ENCODE results near the gene TNFRSF18.
"Not testable (repeated sequence)": the region's sequence is repeated elsewhere in the genome, so short reads cannot be mapped to it uniquely, and the experiment has no call there.

The TNFRSF18 gene

GRCh38 chr1:1179346-1179982 lies 26.9 kb downstream of the TNFRSF18 start:
- no peak for DNase-seq (ENCODE audit: low spot score)

GRCh38 chr1:1178794-1179331 lies 27.5 kb downstream of the TNFRSF18 start:
- no peak for DNase-seq (ENCODE audit: low spot score)

GRCh38 chr1:1177452-1178206 lies 28.8 kb downstream of the TNFRSF18 start:
- no peak for DNase-seq (ENCODE audit: low spot score)

- no peak for DNase-seq (ENCODE audit: low spot score)
Measured at GRCh38 chr1:1176931-1177330, 29.5 kb downstream of the TNFRSF18 start.

DNA sequence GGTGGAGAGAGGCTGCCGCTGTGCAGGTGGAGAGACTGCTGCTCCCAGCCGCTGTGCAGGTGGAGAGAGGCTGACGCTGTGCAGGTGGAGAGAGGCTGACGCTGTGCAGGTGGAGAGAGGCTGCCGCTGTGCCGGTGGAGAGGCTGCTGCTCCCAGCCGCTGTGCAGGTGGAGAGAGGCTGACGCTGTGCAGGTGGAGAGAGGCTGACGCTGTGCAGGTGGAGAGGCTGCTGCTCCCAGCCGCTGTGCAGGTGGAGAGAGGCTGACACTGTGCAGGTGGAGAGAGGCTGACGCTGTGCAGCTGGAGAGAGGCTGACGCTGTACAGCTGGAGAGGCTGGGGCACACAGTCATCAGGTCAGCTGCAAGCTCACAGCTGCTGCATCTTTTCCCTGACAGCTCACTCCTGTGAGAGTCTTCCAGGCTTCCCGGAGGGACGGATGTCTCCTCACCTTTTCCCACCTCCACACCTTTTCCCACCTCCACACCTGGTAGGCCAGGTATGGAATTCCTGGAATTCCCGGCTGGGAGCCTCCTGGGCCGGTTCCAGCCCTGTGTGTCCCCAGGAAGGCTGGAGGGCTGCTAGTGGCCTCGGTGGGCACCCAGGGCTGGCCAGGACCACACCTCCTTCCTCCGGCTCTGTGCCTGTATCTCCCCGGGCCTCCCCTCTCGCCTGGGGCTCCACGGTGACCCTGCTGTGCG lies 30.2 kb downstream of the TNFRSF18 start:
- DNase-seq (ENCODE audit: low spot score): not testable (repeated sequence)

DNA sequence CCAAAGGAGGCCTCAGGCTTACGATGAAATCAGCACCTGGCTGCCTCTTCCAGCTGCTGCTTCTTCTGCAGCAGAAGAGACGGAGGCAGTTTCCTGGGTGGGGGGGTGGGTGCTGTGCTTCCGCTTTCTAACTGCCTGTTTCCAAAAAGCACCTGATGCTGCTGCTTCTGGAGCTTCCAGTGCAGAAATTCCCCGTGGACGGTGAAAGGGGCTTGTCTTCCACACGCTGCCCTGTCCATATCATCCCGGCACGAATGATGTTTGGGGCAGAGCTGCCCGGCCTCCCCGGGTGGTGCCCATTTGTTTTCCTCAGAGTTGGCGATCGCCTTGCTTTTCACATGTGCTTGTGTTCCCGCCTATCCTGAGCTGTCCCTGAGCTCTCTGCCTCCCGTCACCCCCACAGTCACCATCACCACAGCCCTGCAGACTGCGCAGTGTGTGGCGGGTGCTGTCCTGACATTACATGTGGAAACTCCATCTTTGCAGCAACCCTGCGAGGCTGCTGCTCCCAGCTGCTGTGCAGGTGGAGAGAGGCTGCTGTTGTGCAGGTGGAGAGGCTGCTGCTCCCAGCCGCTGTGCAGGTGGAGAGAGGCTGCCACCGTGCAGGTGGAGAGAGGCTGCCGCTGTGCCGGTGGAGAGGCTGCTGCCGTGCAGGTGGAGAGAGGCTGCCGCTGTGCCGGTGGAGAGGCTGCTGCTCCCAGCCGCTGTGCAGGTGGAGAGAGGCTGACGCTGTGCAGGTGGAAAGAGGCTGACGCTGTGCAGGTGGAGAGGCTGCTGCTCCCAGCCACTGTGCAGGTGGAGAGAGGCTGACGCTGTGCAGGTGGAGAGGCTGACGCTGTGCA lies 30.9 kb downstream of the TNFRSF18 start:
- no peak for DNase-seq (ENCODE audit: low spot score)

GRCh38 chr1:1173793-1174415 lies 32.5 kb downstream of the TNFRSF18 start, which contains the start of gene TTLL10:
TSS of gene TTLL10 (plus strand) at chr1:1173880. CDS start at chr1:1179216, 5,336 bp downstream.
- peak; percentile 71 for DNase-seq (ENCODE audit: low spot score)

- no peak for DNase-seq (ENCODE audit: low spot score)
Measured at GRCh38 chr1:1173061-1173792, 33.2 kb downstream of the TNFRSF18 start.

GRCh38 chr1:1171546-1172340 lies 34.6 kb downstream of the TNFRSF18 start:
- peak; percentile 26 for DNase-seq (ENCODE audit: low spot score)

- no peak for DNase-seq (ENCODE audit: low spot score)
Measured at GRCh38 chr1:1171161-1171545, 35.2 kb downstream of the TNFRSF18 start.

DNA sequence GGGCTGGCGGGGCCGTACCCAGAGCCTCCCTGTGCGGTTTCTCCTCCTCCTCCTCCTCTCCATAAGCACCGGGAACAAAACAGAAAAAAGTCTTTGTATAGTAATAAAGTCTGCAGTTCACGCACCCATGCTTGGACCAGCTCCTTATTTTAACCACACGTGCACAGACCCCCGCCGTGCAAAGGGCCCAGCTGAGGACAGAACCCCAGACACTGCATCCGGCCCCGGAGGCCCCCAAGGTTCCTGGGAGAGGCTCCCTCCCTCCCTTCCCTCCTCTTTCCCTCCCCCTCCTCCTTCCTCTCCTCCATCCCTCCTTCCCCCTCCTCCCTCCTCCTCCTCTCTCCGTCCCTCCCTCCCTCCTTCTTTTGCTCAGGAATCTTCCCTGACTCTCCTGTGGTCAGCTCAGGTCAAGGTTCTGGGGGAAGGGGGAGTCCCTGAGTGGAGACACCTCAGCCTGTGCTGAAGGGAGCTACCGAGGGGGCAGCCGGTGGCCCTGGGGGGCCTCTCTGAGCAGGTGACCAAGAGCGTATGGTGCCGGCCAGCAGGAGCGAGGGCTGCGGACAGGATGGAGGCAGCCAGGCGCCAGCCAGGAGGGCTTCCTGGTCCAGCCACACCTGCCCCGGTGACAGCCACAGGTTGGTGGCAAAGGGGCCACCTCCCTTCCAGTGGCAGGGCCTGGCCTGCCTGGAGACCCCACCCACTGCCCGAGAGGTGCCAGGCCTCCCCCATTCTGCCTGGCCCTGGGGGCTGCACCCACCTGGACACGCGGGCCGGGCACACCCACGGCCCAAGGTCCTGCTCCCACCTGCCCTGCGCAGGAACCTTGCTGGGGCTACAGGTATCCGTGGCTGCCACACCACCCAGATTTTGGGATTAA lies 35.9 kb downstream of the TNFRSF18 start:
- no peak for DNase-seq (ENCODE audit: low spot score)

DNA sequence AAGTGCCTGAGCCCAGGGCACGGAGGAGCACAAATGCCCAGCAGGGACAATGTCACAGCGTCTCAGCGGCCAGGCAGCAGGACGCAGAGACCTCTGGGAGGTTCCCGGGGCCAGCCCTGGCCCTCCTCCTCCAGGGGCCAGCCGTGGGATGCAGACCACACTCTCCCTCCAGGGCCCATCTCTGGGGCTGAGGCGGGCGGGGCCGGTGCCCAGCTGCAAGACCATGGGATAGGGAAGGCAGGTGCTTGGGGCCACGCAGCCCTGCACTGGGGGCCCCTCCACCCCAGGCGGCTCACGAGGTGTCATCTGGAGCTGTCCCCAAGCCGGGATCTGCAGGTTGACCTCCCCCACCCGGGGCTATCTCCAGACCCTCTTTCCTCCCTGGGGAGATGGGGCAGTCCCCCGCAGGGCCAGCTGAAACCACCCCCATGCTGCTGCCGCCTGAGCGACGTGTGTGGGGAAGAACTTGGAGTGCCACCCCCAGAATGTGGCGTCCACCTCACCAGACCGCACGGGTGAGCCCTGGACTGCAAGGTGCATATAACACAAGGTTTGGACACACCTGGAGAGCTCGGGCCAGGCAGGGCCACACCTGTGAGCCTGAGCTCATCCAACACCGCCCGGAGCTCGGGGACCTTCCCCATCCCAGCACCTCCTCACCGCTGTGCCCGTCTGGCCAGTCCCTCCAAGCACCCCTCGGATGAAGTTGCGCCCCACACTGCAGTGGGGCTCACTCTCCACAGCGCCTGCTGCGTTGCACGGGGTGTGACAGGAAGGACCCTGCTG lies 36.8 kb downstream of the TNFRSF18 start:
- no peak for DNase-seq (ENCODE audit: low spot score)

GRCh38 chr1:1168451-1169411 lies 37.7 kb downstream of the TNFRSF18 start:
- DNase-seq (ENCODE audit: low spot score): no peak

DNA sequence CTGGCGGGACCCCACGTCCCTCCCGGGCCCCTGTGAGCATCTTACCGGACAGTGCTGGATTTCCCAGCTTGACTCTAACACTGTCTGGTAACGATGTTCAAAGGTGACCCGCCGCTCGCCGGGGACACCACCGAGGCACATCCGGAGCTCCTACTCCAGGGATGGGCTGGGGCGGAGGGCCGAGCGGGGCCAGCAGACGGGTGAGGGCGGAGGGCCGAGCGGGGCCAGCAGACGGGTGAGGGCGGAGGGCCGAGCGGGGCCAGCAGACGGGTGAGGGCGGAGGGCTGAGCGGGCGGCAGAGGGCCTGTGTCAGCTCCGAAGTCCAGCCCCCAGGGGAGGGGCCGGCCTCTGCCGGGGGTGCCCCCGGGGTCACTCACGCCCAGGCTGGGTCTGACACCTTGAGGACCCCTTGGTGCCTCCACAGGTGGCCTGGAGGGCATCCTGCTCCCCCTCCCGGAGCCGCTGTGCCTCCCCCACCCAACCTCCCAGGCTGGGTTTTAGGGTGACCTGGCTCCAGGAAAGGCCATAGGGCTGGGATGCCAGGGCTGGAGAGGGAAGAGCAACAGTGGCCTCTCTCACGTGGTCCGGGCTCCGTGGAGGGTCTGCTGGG lies 38.4 kb downstream of the TNFRSF18 start:
- DNase-seq (ENCODE audit: low spot score): no peak

DNA sequence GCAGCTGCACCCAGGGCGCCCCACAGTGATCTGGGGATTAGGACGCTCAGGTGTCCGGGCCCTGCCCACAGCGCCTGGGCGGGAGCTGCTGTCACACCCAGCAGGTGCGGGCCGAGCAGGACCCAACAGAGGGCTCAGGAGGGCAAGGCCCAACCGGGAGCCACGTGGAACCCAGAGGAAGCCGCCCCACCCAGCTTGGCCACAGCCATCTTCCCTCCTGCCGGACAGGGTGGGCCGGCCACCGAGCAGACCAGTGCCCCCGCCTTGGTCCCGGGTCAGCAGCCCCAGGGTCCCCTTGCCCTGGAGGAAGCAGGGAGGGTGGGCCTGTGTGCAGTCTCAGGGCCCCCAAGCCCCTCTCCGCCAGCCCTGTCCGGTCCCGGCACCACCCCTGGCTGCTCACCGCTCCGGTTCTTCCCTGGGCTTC lies 39.0 kb downstream of the TNFRSF18 start:
- DNase-seq (ENCODE audit: low spot score): no peak

Measured in CD4-positive, alpha-beta T cell treated with Interleukin-2 at 100 ng/mL for 4 hours (primary cell).